Fibroblast of villous mesenchyme (primary cell): ENCODE data around the gene MDH2. TPM values are rescaled to one million over a fixed set of nuclear protein-coding genes. Genes with fewer than 3 reads are reported as not detected.
"Not testable (repeated sequence)": the region's sequence is repeated elsewhere in the genome, so short reads cannot be mapped to it uniquely, and the experiment has no call there.

Source experiments
- DNase-seq: peaks from one replicate; pipeline ENCODE4 v3.0.0-alpha.2; 2010; ENCODE audit warnings: low read depth
- H3K4me3 ChIP-seq: 2 replicates; pipeline ENCODE4 v1.5.1; 2011; ENCODE audit warnings: low read depth, mild to moderate bottlenecking, low read length
- CTCF ChIP-seq: IDR thresholded peaks from 2 replicates; pipeline ENCODE4 v1.5.1; 2012; ENCODE audit warnings: low read depth, mild to moderate bottlenecking, low read length; ENCODE audit not compliant: insufficient read depth
- total RNA-seq: library from RNA; depleted of rRNA; stranded (reverse); fragments of >200 nt; gene quantifications from 2 replicates; pipeline ENCODE4 v1.2.3, GENCODE V29; 2012

The MDH2 gene
- total RNA-seq = 35.8 and 47.4 TPM in 2 replicates

- TF ChIP-seq CTCF = no peak
- peak; percentile 96 for DNase-seq
These were observed at the start of gene MDH2, which contains the start of gene STYXL1 for GRCh38 chr7:76047811-76048667. TSS of gene MDH2 (plus strand) at chr7:76048106. CDS start at chr7:76048161, 55 bp downstream. TSS of gene STYXL1 (minus strand) at chr7:76048000. CDS start at chr7:76030523, 17,477 bp downstream.

GRCh38 chr7:76000566-76000965, 47.3 kb upstream of the MDH2 start:
- TF ChIP-seq CTCF = no peak

More at GRCh38 chr7:76047811-76048667, at the start of gene MDH2, which contains the start of gene STYXL1:
- H3K4me3 ChIP-seq = peak within 1 kb of the TSS; percentile 98

DNA sequence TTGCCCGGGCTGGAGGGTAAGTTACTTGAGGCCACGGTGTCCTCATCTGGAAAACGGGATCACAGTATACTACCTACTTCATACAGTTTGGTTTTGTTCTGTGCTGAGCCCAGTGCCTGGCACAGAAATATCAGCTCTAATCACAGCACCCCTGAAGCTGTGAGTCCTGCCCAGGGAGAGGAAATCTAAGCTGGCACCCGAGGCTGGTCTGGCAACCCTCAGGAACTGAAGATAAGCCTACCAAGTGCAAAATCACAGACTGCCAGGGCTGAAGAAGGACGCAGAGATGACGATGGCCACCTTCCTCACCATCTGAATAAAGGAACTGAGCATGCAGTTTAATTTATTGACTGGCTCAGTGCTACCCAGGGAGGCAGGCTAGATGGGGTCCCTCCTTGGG, 45.8 kb upstream of the MDH2 start:
- no peak for TF ChIP-seq CTCF
- H3K4me3 ChIP-seq = no peak overlapping the region
- no peak for DNase-seq

More at GRCh38 chr7:76000566-76000965, 47.3 kb upstream of the MDH2 start:
- DNase-seq = no peak
- no peak overlapping the region for H3K4me3 ChIP-seq

GRCh38 chr7:76002822-76003221, 45.1 kb upstream of the MDH2 start:
- no peak for TF ChIP-seq CTCF
- no peak overlapping the region for H3K4me3 ChIP-seq
- DNase-seq = no peak

- TF ChIP-seq CTCF = no peak
- no peak overlapping the region for H3K4me3 ChIP-seq
- no peak for DNase-seq
These were observed 44.6 kb upstream of the MDH2 start for GRCh38 chr7:76003351-76003750.

GRCh38 chr7:76005004-76005403, 42.9 kb upstream of the MDH2 start:
- DNase-seq = not testable (repeated sequence)

DNA sequence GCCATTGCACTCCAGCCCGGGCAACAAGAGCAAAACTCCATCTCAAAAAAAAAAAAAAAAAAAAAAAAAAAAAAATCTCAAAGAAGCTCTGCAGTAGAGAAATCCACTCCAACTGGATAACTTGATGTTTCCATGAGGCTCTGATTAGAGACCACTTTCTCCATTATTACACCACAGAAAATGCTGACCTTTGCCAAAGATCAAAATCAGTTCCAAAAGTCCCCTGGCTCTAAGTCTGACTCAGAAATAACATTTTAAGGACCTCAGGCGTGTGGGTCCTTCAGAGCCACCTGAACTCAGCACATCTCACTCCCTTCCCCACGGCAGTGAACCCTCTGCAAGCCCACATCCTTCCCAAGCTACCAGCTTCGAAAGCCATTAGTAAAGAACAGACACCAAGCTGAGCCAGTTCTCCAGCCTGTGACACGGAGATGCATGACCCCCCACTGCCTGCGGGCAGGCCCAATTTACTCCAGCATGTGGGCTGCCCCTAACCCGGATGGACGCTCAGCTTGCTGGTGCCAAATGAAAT, 39.7 kb upstream of the MDH2 start:
- no peak for TF ChIP-seq CTCF
- DNase-seq = no peak
- no peak overlapping the region for H3K4me3 ChIP-seq

More at GRCh38 chr7:76005004-76005403, 42.9 kb upstream of the MDH2 start:
- H3K4me3 ChIP-seq = not testable (repeated sequence)
